Suprapubic skin (tissue), 4 donors: ENCODE results near the gene GOT2. TPM values are rescaled to one million over a fixed set of nuclear protein-coding genes. Genes with fewer than 3 reads are reported as not detected.
"Not testable (repeated sequence)": the region's sequence is repeated elsewhere in the genome, so short reads cannot be mapped to it uniquely, and the experiment has no call there.

Experiments used
- DNase-seq, 2 donors: peaks; one replicate each; pipeline ENCODE4 v3.0.0-alpha.2; 2019; ENCODE audit warnings: low spot score in 2 of 2
- H3K27ac ChIP-seq: fragments of 200-600 bp; sonication (generic); one replicate; pipeline ENCODE4 v1.5.1; 2019
- H3K27me3 ChIP-seq: fragments of 200-600 bp; sonication (generic); one replicate; pipeline ENCODE4 v1.5.1; 2019
- H3K36me3 ChIP-seq: fragments of 200-600 bp; sonication (generic); one replicate; pipeline ENCODE4 v1.5.1; 2019
- H3K4me1 ChIP-seq: fragments of 200-600 bp; sonication (generic); one replicate; pipeline ENCODE4 v1.5.1; 2019
- H3K4me3 ChIP-seq: fragments of 200-600 bp; sonication (generic); one replicate; pipeline ENCODE4 v1.5.1; 2019; ENCODE audit warnings: mild to moderate bottlenecking
- H3K9me3 ChIP-seq: fragments of 200-600 bp; sonication (generic); one replicate; pipeline ENCODE4 v1.5.1; 2019
- CTCF ChIP-seq, 2 donors: fragments of 200-600 bp in 1 of 2; fragments of 450-650 bp in 1 of 2; sonication (generic) in 1 of 2; IDR thresholded peaks; one replicate each; pipeline ENCODE4 v1.5.1; 2016 to 2019; ENCODE audit warnings: antibody characterized with exemption in 2 of 2, mild to moderate bottlenecking in 1 of 2, moderate library complexity in 1 of 2
- EP300 ChIP-seq: sonication (generic); formaldehyde crosslinking; IDR thresholded peaks from one replicate; pipeline ENCODE4 v1.6.1; 2017; ENCODE audit warnings: antibody characterized with exemption
- POLR2A ChIP-seq, 2 donors: fragments of 450-650 bp; IDR thresholded peaks; one replicate each; pipeline ENCODE4 v1.6.1; 2017; ENCODE audit warnings: antibody characterized with exemption in 2 of 2, mild to moderate bottlenecking in 2 of 2, moderate library complexity in 2 of 2
- POLR2AphosphoS5 ChIP-seq, 3 donors: sonication (generic); formaldehyde crosslinking; IDR thresholded peaks; one replicate each; pipeline ENCODE4 v1.6.1; 2017; ENCODE audit warnings: antibody characterized with exemption in 3 of 3
- WGBS: methylation state at CpG from one replicate; pipeline ENCODE4 v1.1.5; 2018; 5-methylcytosine and 5-hydroxymethylcytosine counted together
- total RNA-seq, 4 donors: library from RNA; depleted of rRNA; stranded (reverse); fragments of >200 nt; gene quantifications; one replicate each; pipeline ENCODE4 v1.1.0, GENCODE V29; 2016

The GOT2 gene
- total RNA-seq, 4 donors from 2014 or later, result 44.9 to 92.5 (median 78.8) TPM

GRCh38 chr16:58695368-58695767 lies 38.7 kb downstream of the GOT2 start:
- H3K4me1 ChIP-seq, result no peaks in the 10 kb centered on the region
- peaks cover 5% of the 10 kb centered on the region for H3K27me3 ChIP-seq
- H3K4me3 ChIP-seq, result no peak overlapping the region
- TF ChIP-seq CTCF (IDR thresholded peaks at IDR 0.05) (no peak), EP300 (no peak), POLR2AphosphoS5 (IDR thresholded peaks at IDR 0.05) (no peak), POLR2A (IDR thresholded peaks at IDR 0.05) (no peak)
- H3K36me3 ChIP-seq, result no peaks in the 10 kb centered on the region
- 65% methylated on average over 1 of the region's 1 CpG for WGBS
- DNase-seq, result no peak
- no peak overlapping the region for H3K27ac ChIP-seq
- H3K9me3 ChIP-seq, result no peaks in the 10 kb centered on the region

- Histone ChIP-seq H3K9me3 (no peaks in the 10 kb centered on the region), H3K27ac (no peak overlapping the region), H3K27me3 (peaks cover 5% of the 10 kb centered on the region), H3K36me3 (no peaks in the 10 kb centered on the region), H3K4me1 (no peaks in the 10 kb centered on the region), H3K4me3 (no peak overlapping the region)
- WGBS, result 95% methylated on average over 1 of the region's 1 CpG
- TF ChIP-seq POLR2AphosphoS5 (IDR thresholded peaks at IDR 0.05) (no peak), POLR2A (IDR thresholded peaks at IDR 0.05) (no peak), CTCF (IDR thresholded peaks at IDR 0.05) (no peak), EP300 (no peak)
- DNase-seq, result no peak
Measured at GRCh38 chr16:58692450-58692849, 41.7 kb downstream of the GOT2 start.

- not testable (repeated sequence) for H3K27ac ChIP-seq, H3K36me3 ChIP-seq, H3K4me3 ChIP-seq, DNase-seq, H3K27me3 ChIP-seq, H3K9me3 ChIP-seq
- WGBS, result 81% methylated on average over 8 of the region's 8 CpGs
- H3K4me1 ChIP-seq, result peaks cover 16% of the 10 kb centered on the region
Measured at GRCh38 chr16:58686985-58687706, 47.0 kb downstream of the GOT2 start.

- no peak for DNase-seq
- peak overlapping the region; percentile 75 for H3K4me3 ChIP-seq
- no peaks in the 10 kb centered on the region for H3K9me3 ChIP-seq
- 81% methylated on average over 6 of the region's 6 CpGs for WGBS
- no peaks in the 10 kb centered on the region for H3K27me3 ChIP-seq
- H3K36me3 ChIP-seq, result peaks cover 1% of the 10 kb centered on the region
- H3K27ac ChIP-seq, result no peak overlapping the region
- H3K4me1 ChIP-seq, result peaks cover 16% of the 10 kb centered on the region
- no peak for TF ChIP-seq CTCF (IDR thresholded peaks at IDR 0.05)
- no peak for TF ChIP-seq POLR2AphosphoS5 (IDR thresholded peaks at IDR 0.05)
- no peak for TF ChIP-seq POLR2A (IDR thresholded peaks at IDR 0.05)
- TF ChIP-seq EP300, result no peak
Measured at GRCh38 chr16:58685084-58685449, 49.0 kb downstream of the GOT2 start.

- peak; percentile 91 for DNase-seq
- no peak for TF ChIP-seq POLR2A (IDR thresholded peaks at IDR 0.05)
- TF ChIP-seq EP300, result no peak
- H3K4me3 ChIP-seq, result peak within 1 kb of the TSS; percentile 75
- H3K27me3 ChIP-seq, result no peaks in the 10 kb centered on the region
- H3K4me1 ChIP-seq, result peaks cover 16% of the 10 kb centered on the region
- peaks cover 7% of the 10 kb centered on the region for H3K36me3 ChIP-seq
- peak within 1 kb of the TSS; percentile 64 for H3K27ac ChIP-seq
- no peaks in the 10 kb centered on the region for H3K9me3 ChIP-seq
- 5% methylated on average over 29 of the region's 41 CpGs for WGBS
Measured at GRCh38 chr16:58684354-58685083, 49.6 kb downstream of the GOT2 start, which contains the start of gene SLC38A7. Gene SLC38A7 (minus strand): TSS chr16:58684770. CDS start chr16:58680126, 4,644 bp downstream.

- no peak for DNase-seq
- no peak for TF ChIP-seq CTCF (IDR thresholded peaks at IDR 0.05)
- no peak for TF ChIP-seq POLR2AphosphoS5 (IDR thresholded peaks at IDR 0.05)
- TF ChIP-seq EP300, result no peak
- no peak for TF ChIP-seq POLR2A (IDR thresholded peaks at IDR 0.05)
- Histone ChIP-seq H3K9me3 (no peaks in the 10 kb centered on the region), H3K4me3 (peak overlapping the region; percentile 75), H3K27me3 (no peaks in the 10 kb centered on the region), H3K4me1 (peaks cover 16% of the 10 kb centered on the region), H3K36me3 (peaks cover 8% of the 10 kb centered on the region), H3K27ac (peak overlapping the region; percentile 64)
- WGBS, result 19% methylated on average over 3 of the region's 3 CpGs
Measured at GRCh38 chr16:58684001-58684353, 50.1 kb downstream of the GOT2 start.
